ENCODE data around the gene SNX10.

Gene SNX10

GRCh38 chr7:26390016-26390415 is 98.4 kb downstream of the SNX10 start:
- no peaks in the 10 kb centered on the region for H3K4me1 ChIP-seq (ENCODE audit: control insufficient read depth, insufficient read depth, low read length)
- no peak overlapping the region for H3K4me3 ChIP-seq (ENCODE audit: low read length)
- H3K27me3 ChIP-seq (replicated peaks; ENCODE audit: control insufficient read depth, insufficient read depth, low read length): peaks cover 28% of the 10 kb centered on the region
- no peaks in the 10 kb centered on the region for H3K36me3 ChIP-seq (ENCODE audit: control insufficient read depth, insufficient read depth, low read length, severe bottlenecking)
- H3K9me3 ChIP-seq (ENCODE audit: control insufficient read depth, low read length): no peaks in the 10 kb centered on the region
- DNase-seq (ENCODE audit: low read depth): no peak
- H3K9ac ChIP-seq (ENCODE audit: low read length): no peak overlapping the region

- no peak overlapping the region for H3K4me3 ChIP-seq (ENCODE audit: low read length)
- no peaks in the 10 kb centered on the region for H3K9me3 ChIP-seq (ENCODE audit: control insufficient read depth, low read length)
- H3K27me3 ChIP-seq (replicated peaks; ENCODE audit: control insufficient read depth, insufficient read depth, low read length): peaks cover 9% of the 10 kb centered on the region
- H3K36me3 ChIP-seq (ENCODE audit: control insufficient read depth, insufficient read depth, low read length, severe bottlenecking): no peaks in the 10 kb centered on the region
- H3K4me1 ChIP-seq (ENCODE audit: control insufficient read depth, insufficient read depth, low read length): peaks cover under 1% of the 10 kb centered on the region
- no peak overlapping the region for H3K9ac ChIP-seq (ENCODE audit: low read length)
- no peak for DNase-seq (ENCODE audit: low read depth)
Measured at GRCh38 chr7:26393818-26394217, 102.2 kb downstream of the SNX10 start.

GRCh38 chr7:26397332-26397731 is 105.7 kb downstream of the SNX10 start:
- no peak for DNase-seq (ENCODE audit: low read depth)
- Histone ChIP-seq H3K36me3 (ENCODE audit: control insufficient read depth, insufficient read depth, low read length, severe bottlenecking) (no peaks in the 10 kb centered on the region), H3K9ac (ENCODE audit: low read length) (no peak overlapping the region), H3K4me3 (ENCODE audit: low read length) (no peak overlapping the region), H3K9me3 (ENCODE audit: control insufficient read depth, low read length) (no peaks in the 10 kb centered on the region), H3K4me1 (ENCODE audit: control insufficient read depth, insufficient read depth, low read length) (peaks cover 6% of the 10 kb centered on the region), H3K27me3 (replicated peaks; ENCODE audit: control insufficient read depth, insufficient read depth, low read length) (no peaks in the 10 kb centered on the region)

- no peaks in the 10 kb centered on the region for H3K36me3 ChIP-seq (ENCODE audit: control insufficient read depth, insufficient read depth, low read length, severe bottlenecking)
- no peaks in the 10 kb centered on the region for H3K27me3 ChIP-seq (replicated peaks; ENCODE audit: control insufficient read depth, insufficient read depth, low read length)
- peaks cover 6% of the 10 kb centered on the region for H3K4me1 ChIP-seq (ENCODE audit: control insufficient read depth, insufficient read depth, low read length)
- H3K9ac ChIP-seq (ENCODE audit: low read length): peak overlapping the region; percentile 79
- H3K4me3 ChIP-seq (ENCODE audit: low read length): peak overlapping the region; percentile 83
- no peaks in the 10 kb centered on the region for H3K9me3 ChIP-seq (ENCODE audit: control insufficient read depth, low read length)
- no peak for DNase-seq (ENCODE audit: low read depth)
Measured at GRCh38 chr7:26397796-26398426, 106.2 kb downstream of the SNX10 start.

GRCh38 chr7:26398427-26398755 is 106.7 kb downstream of the SNX10 start:
- peak overlapping the region; percentile 79 for H3K9ac ChIP-seq (ENCODE audit: low read length)
- peak; percentile 66 for DNase-seq (ENCODE audit: low read depth)
- no peaks in the 10 kb centered on the region for H3K9me3 ChIP-seq (ENCODE audit: control insufficient read depth, low read length)
- H3K27me3 ChIP-seq (replicated peaks; ENCODE audit: control insufficient read depth, insufficient read depth, low read length): no peaks in the 10 kb centered on the region
- peak overlapping the region; percentile 83 for H3K4me3 ChIP-seq (ENCODE audit: low read length)
- H3K36me3 ChIP-seq (ENCODE audit: control insufficient read depth, insufficient read depth, low read length, severe bottlenecking): no peaks in the 10 kb centered on the region
- peaks cover 6% of the 10 kb centered on the region for H3K4me1 ChIP-seq (ENCODE audit: control insufficient read depth, insufficient read depth, low read length)

GRCh38 chr7:26398756-26399509 is 107.3 kb downstream of the SNX10 start:
- DNase-seq (ENCODE audit: low read depth): peak; percentile 9
- Histone ChIP-seq H3K4me1 (ENCODE audit: control insufficient read depth, insufficient read depth, low read length) (peaks cover 6% of the 10 kb centered on the region), H3K9ac (ENCODE audit: low read length) (peak overlapping the region; percentile 79), H3K36me3 (ENCODE audit: control insufficient read depth, insufficient read depth, low read length, severe bottlenecking) (no peaks in the 10 kb centered on the region), H3K27me3 (replicated peaks; ENCODE audit: control insufficient read depth, insufficient read depth, low read length) (no peaks in the 10 kb centered on the region), H3K9me3 (ENCODE audit: control insufficient read depth, low read length) (no peaks in the 10 kb centered on the region), H3K4me3 (ENCODE audit: low read length) (peak overlapping the region; percentile 83)

GRCh38 chr7:26399736-26400135 is 108.1 kb downstream of the SNX10 start:
- peaks cover 6% of the 10 kb centered on the region for H3K4me1 ChIP-seq (ENCODE audit: control insufficient read depth, insufficient read depth, low read length)
- no peak overlapping the region for H3K4me3 ChIP-seq (ENCODE audit: low read length)
- no peak overlapping the region for H3K9ac ChIP-seq (ENCODE audit: low read length)
- no peaks in the 10 kb centered on the region for H3K9me3 ChIP-seq (ENCODE audit: control insufficient read depth, low read length)
- H3K36me3 ChIP-seq (ENCODE audit: control insufficient read depth, insufficient read depth, low read length, severe bottlenecking): no peaks in the 10 kb centered on the region
- DNase-seq (ENCODE audit: low read depth): no peak
- H3K27me3 ChIP-seq (replicated peaks; ENCODE audit: control insufficient read depth, insufficient read depth, low read length): peaks cover under 1% of the 10 kb centered on the region

GRCh38 chr7:26403640-26404039 is 112.0 kb downstream of the SNX10 start:
- Histone ChIP-seq H3K4me1 (ENCODE audit: control insufficient read depth, insufficient read depth, low read length) (peaks cover 6% of the 10 kb centered on the region), H3K9ac (ENCODE audit: low read length) (no peak overlapping the region), H3K27me3 (replicated peaks; ENCODE audit: control insufficient read depth, insufficient read depth, low read length) (peaks cover 3% of the 10 kb centered on the region), H3K4me3 (ENCODE audit: low read length) (no peak overlapping the region), H3K36me3 (ENCODE audit: control insufficient read depth, insufficient read depth, low read length, severe bottlenecking) (no peaks in the 10 kb centered on the region), H3K9me3 (ENCODE audit: control insufficient read depth, low read length) (no peaks in the 10 kb centered on the region)
- no peak for DNase-seq (ENCODE audit: low read depth)

DNA sequence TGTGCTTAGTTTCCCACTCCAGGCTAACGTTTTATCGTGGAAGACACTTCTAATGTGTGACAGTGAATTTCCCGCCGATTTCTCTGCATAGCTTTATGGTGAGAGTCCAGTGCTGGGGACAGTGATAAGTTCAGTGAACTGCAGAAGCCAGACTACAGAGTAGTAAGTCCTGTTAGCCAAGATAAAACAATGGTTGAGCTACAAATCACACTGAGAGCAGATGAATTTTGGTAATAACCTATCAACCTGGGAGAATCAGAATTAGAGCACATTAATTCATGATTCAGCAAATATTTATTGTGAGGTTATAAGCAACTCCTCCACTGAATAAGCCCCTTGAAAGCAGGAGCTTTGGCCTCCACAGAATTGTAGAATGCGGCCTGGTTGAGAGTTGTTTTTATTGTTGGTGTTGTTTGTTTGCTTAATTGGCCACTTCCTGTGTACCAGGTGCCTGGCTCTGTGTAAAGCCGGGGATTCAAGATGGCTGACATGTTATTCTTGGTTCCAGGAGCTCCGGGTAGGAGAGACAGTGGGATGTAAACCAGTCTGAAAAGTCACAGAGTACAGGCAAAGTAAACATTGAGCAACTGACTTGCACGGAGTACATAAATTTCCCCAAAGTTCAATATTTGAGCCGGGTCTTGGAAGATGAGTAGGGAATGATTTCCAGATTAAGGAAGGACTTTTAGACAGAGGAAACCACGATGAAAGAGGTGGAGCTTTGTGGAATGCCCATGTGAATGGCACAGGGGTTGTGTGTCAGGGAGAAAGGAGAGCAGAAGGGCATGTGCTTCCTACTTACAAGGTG is 112.7 kb downstream of the SNX10 start:
- peaks cover 3% of the 10 kb centered on the region for H3K27me3 ChIP-seq (replicated peaks; ENCODE audit: control insufficient read depth, insufficient read depth, low read length)
- no peaks in the 10 kb centered on the region for H3K4me1 ChIP-seq (ENCODE audit: control insufficient read depth, insufficient read depth, low read length)
- H3K36me3 ChIP-seq (ENCODE audit: control insufficient read depth, insufficient read depth, low read length, severe bottlenecking): no peaks in the 10 kb centered on the region
- no peak for DNase-seq (ENCODE audit: low read depth)
- H3K4me3 ChIP-seq (ENCODE audit: low read length): no peak overlapping the region
- no peaks in the 10 kb centered on the region for H3K9me3 ChIP-seq (ENCODE audit: control insufficient read depth, low read length)
- no peak overlapping the region for H3K9ac ChIP-seq (ENCODE audit: low read length)

GRCh38 chr7:26406433-26406832 is 114.8 kb downstream of the SNX10 start:
- Histone ChIP-seq H3K9ac (ENCODE audit: low read length) (no peak overlapping the region), H3K27me3 (replicated peaks; ENCODE audit: control insufficient read depth, insufficient read depth, low read length) (peaks cover 4% of the 10 kb centered on the region), H3K9me3 (ENCODE audit: control insufficient read depth, low read length) (no peaks in the 10 kb centered on the region), H3K36me3 (ENCODE audit: control insufficient read depth, insufficient read depth, low read length, severe bottlenecking) (no peaks in the 10 kb centered on the region), H3K4me3 (ENCODE audit: low read length) (no peak overlapping the region), H3K4me1 (ENCODE audit: control insufficient read depth, insufficient read depth, low read length) (no peaks in the 10 kb centered on the region)
- DNase-seq (ENCODE audit: low read depth): no peak

All from adipocyte (in vitro differentiated cells).